Keratinocyte (primary cell): ENCODE results near the gene TNS3.

Source experiments
- EZH2 ChIP-seq: IDR thresholded peaks from one replicate; pipeline ENCODE4 v1.6.1; 2012; ENCODE audit warnings: inconsistent platforms, mild to moderate bottlenecking, low read length, moderate library complexity
- TF ChIP-seq, protein P1 (sequence below), 3 experiments: IDR thresholded peaks in 1 of 3; conservative IDR thresholded peaks in 1 of 3; optimal IDR thresholded peaks in 1 of 3; 2 replicates in 2 of 3; 3 replicates in 1 of 3; pipeline versions ENCODE3 to v1.5.1; 2011; ENCODE audit warnings: low read length in 3 of 3, mild to moderate bottlenecking in 3 of 3, moderate library complexity in 2 of 3, control low read depth in 1 of 3, inconsistent platforms in 1 of 3; ENCODE audit not compliant: insufficient read depth in 2 of 3; ENCODE audit errors: extremely low read depth in 1 of 3

DNA sequence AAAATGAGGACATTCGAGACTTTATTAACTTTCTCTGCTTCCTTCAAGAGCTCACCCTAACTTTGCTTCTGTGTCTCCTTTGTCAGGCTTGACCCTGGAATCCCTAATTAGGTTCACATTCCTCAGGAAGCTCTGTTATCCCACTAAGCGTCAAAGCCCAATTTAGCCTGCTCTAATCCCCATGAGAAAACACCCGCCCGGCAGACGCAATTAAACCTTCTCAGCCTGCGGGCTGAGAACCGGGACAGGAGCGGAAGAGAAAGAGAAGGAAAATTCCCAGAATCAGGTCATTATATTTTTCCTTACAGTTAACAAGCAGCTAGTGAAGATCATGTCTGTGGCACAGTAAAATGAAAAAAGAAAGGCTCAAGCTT lies 93.0 kb downstream of the TNS3 start:
- TF ChIP-seq, protein P1, sequence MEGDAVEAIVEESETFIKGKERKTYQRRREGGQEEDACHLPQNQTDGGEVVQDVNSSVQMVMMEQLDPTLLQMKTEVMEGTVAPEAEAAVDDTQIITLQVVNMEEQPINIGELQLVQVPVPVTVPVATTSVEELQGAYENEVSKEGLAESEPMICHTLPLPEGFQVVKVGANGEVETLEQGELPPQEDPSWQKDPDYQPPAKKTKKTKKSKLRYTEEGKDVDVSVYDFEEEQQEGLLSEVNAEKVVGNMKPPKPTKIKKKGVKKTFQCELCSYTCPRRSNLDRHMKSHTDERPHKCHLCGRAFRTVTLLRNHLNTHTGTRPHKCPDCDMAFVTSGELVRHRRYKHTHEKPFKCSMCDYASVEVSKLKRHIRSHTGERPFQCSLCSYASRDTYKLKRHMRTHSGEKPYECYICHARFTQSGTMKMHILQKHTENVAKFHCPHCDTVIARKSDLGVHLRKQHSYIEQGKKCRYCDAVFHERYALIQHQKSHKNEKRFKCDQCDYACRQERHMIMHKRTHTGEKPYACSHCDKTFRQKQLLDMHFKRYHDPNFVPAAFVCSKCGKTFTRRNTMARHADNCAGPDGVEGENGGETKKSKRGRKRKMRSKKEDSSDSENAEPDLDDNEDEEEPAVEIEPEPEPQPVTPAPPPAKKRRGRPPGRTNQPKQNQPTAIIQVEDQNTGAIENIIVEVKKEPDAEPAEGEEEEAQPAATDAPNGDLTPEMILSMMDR (optimal IDR thresholded peaks at IDR 0.05 in 1 of 3, IDR thresholded peaks at IDR 0.05 in 1 of 3, conservative IDR thresholded peaks at IDR 0.05 in 1 of 3; ENCODE audit: extremely low read depth in 1 of 3, insufficient read depth in 2 of 3, low read length in 3 of 3) = no peak
- TF ChIP-seq EZH2 = no peak
